ENCODE measurements around the gene MRPS18B. TPM values are rescaled to one million over a fixed set of nuclear protein-coding genes. Genes with fewer than 3 reads are reported as not detected.
"Not testable (repeated sequence)": the region's sequence is repeated elsewhere in the genome, so short reads cannot be mapped to it uniquely, and the experiment has no call there.

MRPS18B gene
- total RNA-seq, 1 donor from 2014 or later, result 57.7 TPM

DNA sequence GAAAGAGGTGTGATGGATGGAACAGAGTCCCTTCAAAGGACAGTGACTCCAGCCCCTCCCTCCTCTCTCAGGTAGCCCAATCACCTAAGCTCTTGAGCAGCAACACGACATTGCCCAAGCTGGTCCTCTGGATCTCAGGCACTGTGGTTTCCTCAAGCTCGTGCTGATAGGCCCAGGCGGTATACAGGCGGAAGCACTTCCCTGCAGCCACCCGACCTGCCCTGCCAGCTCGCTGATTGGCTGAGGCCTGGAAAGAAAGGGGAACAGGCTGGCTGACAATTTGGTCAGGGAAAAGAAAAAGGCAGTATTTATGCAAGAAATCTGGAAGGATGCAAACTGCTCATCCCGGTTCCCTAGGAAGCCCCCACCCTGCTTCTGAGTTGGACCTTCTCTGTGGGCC, 38.9 kb downstream of the MRPS18B start:
- no peak for ATAC-seq (ENCODE audit: low read depth)
- Mint-ChIP-seq H3K27me3 (no peaks in the 10 kb centered on the region), H3K4me3 (no peak overlapping the region), H3K36me3 (ENCODE audit: low read depth) (peaks cover 80% of the 10 kb centered on the region), H3K9me3 (no peaks in the 10 kb centered on the region), H3K4me1 (no peaks in the 10 kb centered on the region), H3K27ac (no peak overlapping the region)
- TF ChIP-seq, protein P1, sequence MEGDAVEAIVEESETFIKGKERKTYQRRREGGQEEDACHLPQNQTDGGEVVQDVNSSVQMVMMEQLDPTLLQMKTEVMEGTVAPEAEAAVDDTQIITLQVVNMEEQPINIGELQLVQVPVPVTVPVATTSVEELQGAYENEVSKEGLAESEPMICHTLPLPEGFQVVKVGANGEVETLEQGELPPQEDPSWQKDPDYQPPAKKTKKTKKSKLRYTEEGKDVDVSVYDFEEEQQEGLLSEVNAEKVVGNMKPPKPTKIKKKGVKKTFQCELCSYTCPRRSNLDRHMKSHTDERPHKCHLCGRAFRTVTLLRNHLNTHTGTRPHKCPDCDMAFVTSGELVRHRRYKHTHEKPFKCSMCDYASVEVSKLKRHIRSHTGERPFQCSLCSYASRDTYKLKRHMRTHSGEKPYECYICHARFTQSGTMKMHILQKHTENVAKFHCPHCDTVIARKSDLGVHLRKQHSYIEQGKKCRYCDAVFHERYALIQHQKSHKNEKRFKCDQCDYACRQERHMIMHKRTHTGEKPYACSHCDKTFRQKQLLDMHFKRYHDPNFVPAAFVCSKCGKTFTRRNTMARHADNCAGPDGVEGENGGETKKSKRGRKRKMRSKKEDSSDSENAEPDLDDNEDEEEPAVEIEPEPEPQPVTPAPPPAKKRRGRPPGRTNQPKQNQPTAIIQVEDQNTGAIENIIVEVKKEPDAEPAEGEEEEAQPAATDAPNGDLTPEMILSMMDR (IDR thresholded peaks at IDR 0.05), result no peak
- CTCF ChIA-PET, result no interaction called here
- intact Hi-C loops (cut with micrococcal nuclease), result no loop called here
- POLR2A ChIA-PET, result no interaction called here
- no peak for DNase-seq

DNA sequence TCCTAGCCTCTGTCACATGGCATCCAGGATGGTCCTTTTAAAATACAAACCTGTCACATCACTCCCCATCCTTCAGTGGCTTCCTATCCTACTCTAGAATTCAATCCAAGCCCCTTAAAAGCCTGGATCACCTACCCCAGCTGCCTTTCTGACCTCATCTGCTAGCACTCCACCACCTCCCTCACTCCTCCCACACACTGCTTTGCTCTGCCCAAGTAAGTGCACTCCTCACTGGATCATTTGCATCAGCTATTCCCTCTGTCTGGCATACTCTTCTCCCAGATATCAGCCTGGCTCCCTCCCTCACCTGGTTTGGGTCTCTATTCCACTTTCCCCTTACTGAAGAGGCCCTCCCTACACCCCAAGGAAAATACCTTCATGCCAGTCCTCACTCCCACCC, 39.8 kb downstream of the MRPS18B start:
- intact Hi-C loops (cut with micrococcal nuclease), result no loop called here

DNA sequence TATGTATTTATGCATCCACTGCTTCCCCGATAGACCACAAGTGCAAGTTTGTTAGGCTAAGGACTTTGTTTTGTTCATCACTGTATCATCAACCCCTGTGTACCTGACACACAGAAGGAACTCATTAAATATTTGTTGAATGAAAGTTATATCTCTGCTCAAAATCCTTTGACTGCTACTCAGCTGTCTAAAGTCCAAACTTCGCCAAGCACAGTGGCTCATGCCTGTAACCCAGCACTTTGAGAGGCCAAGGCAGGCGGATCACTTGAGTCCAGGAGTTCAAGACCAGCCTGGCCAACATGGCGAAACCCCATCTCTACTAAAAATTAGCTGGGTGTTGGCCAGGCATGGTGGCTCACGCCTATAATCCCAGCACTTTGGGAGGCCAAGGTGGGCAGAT, 40.3 kb downstream of the MRPS18B start:
- H3K36me3 Mint-ChIP-seq (ENCODE audit: low read depth), result peaks cover 80% of the 10 kb centered on the region
- CTCF ChIA-PET; POLR2A ChIA-PET; ATAC-seq (ENCODE audit: low read depth); H3K4me1 Mint-ChIP-seq; intact Hi-C loops (cut with micrococcal nuclease); H3K27me3 Mint-ChIP-seq; H3K27ac Mint-ChIP-seq; DNase-seq; H3K4me3 Mint-ChIP-seq; H3K9me3 Mint-ChIP-seq: not testable (repeated sequence)

More for the DNA sequence above, 39.8 kb downstream of the MRPS18B start:
- Mint-ChIP-seq H3K4me1 (no peaks in the 10 kb centered on the region), H3K9me3 (no peaks in the 10 kb centered on the region), H3K27me3 (no peaks in the 10 kb centered on the region), H3K4me3 (no peak overlapping the region), H3K27ac (no peak overlapping the region), H3K36me3 (ENCODE audit: low read depth) (peaks cover 80% of the 10 kb centered on the region)
- CTCF ChIA-PET, result no interaction called here
- TF ChIP-seq, protein P1 (IDR thresholded peaks at IDR 0.05), result no peak
- DNase-seq, result no peak
- ATAC-seq (ENCODE audit: low read depth), result no peak
- POLR2A ChIA-PET, result no interaction called here

DNA sequence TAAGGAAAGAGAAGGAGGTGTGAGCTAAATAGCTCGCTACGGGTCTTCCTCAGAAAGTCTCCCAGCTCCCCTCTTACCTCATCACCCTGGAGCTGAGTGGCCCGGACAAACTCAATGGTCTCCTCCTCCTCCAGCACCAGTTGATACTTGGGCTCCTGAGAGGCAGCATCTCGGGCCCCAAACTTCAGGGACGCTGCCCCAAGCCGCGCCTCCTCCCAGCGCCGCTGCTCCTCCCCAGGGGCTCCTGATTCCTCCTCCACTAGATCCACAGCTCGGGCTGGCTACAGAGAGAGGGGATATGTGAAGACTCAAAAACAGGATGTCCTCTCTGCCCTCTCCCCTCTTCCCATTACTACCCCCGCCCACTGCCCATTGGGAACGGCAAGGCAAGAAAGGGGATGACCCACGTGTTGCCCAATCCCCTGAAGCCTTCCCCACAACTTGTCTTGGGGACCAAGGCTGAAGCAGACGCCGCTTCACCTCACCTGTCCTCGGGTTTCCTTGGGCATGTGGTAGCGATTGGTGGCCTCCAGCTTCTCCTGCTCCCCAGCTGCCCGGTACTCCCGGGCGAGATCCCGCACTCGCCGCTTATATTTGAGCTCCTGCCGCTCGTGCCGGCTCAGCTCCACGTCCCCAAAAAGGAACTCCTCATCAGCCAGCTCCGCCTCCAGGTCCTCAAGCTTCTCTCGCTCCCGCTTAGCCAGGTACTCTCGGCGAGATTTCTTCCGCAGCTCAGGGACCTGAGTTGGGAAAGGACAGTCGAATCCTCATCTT, 47.5 kb downstream of the MRPS18B start:
- TF ChIP-seq, protein P1 (IDR thresholded peaks at IDR 0.05), result no peak
- peaks cover 73% of the 10 kb centered on the region for H3K36me3 Mint-ChIP-seq (ENCODE audit: low read depth)
- H3K27ac Mint-ChIP-seq, result no peak overlapping the region
- ChIA-PET POLR2A (interaction anchor here (0.6 to 1.6 kb wide), 3 partner anchors 52 to 242 kb away, joined by 3 to 6 read pairs (median 4); partner anchors contain the start of gene MDC1), CTCF (interaction anchor here (0.9 kb wide), 1 partner anchor 56 kb away, joined by 3 read pairs; no protein-coding TSS in a partner anchor)
- no peaks in the 10 kb centered on the region for H3K9me3 Mint-ChIP-seq
- peaks cover 5% of the 10 kb centered on the region for H3K4me1 Mint-ChIP-seq
- no peak for DNase-seq
- no peak for ATAC-seq (ENCODE audit: low read depth)
- H3K27me3 Mint-ChIP-seq, result no peaks in the 10 kb centered on the region
- no peak overlapping the region for H3K4me3 Mint-ChIP-seq
- intact Hi-C loops (cut with micrococcal nuclease), result no loop called here

DNA sequence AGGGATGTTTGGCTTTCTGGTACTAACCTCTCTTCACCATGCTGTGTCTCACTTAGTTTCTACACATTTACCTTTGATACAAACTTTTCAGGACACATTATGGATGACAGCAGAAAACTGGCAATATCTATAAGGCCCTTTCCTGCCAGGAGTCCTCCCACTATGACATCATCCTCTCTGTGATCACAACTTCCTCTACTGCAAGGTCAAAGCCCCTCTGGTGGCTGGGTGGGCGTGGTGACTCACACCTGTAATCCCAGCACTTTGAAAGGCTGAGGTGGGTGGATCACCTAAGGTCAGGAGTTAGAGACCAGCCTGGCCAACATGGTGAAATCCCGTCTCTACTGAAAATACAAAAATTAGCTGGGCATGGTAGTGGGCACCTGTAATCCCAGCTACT, 48.7 kb downstream of the MRPS18B start:
- intact Hi-C loops (cut with micrococcal nuclease); DNase-seq; H3K4me3 Mint-ChIP-seq; H3K9me3 Mint-ChIP-seq; ATAC-seq (ENCODE audit: low read depth); H3K27me3 Mint-ChIP-seq; CTCF ChIA-PET: not testable (repeated sequence)
- Mint-ChIP-seq H3K4me1 (peaks cover 16% of the 10 kb centered on the region), H3K36me3 (ENCODE audit: low read depth) (peaks cover 80% of the 10 kb centered on the region), H3K27ac (peak overlapping the region; percentile 1)
- POLR2A ChIA-PET, result interaction anchor here (1.6 kb wide), 1 partner anchor 51 kb away, joined by 4 read pairs; the partner anchor contains the start of gene MDC1

DNA sequence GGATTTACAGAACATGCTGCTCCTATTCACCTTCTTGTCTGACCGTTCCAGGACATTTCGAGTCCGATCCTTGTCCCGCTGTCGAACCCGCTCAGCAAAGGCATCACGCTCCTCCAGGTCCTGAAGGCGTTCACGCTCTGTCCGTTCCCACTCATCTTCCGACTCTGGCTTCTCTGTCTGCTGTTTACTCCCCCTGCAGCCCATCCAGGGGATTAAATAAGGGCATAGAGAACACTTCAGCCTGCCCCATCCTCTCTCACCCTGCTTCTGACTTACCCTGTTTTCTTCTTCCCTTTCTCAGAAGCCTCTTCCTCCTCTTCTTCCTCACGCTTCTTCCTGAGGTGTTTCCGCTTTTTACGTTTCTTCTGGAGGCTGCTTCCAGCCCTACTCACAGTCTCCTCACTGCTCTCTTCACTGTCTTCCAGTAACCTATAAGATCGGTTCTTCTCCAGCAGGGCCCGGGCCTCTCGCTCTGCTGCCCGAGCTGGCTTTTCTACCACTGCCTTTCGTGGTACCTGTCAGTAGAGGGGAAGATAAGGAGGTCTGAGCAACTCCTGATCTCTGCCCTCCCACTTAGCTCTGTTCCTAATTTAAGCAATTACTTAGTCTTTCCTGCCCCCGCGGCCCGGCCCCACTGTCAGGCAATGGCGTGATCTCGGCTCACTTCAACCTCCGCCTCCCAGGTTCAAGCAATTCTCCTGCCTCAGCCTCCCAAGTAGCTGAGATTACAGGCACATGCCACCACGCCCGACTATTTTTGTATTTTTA, 53.3 kb downstream of the MRPS18B start:
- ATAC-seq (ENCODE audit: low read depth) (no peak), DNase-seq (no peak)
- peaks cover 49% of the 10 kb centered on the region for H3K36me3 Mint-ChIP-seq (ENCODE audit: low read depth)
- ChIA-PET POLR2A (interaction anchor here (0.6 to 15.3 kb wide), 4 partner anchors 15 to 189 kb away, joined by 3 to 697 read pairs (median 6); partner anchors contain the start of genes MDC1 and TUBB), CTCF (interaction anchor here (1.7 to 15.7 kb wide), 5 partner anchors 12 to 189 kb away, joined by 3 to 576 read pairs (median 8); partner anchors contain the start of gene TUBB)
- TF ChIP-seq, protein P1 (IDR thresholded peaks at IDR 0.05), result no peak
- H3K4me3 Mint-ChIP-seq, result peak overlapping the region; percentile 91
- peak overlapping the region; percentile 66 for H3K27ac Mint-ChIP-seq
- peaks cover 39% of the 10 kb centered on the region for H3K4me1 Mint-ChIP-seq
- H3K27me3 Mint-ChIP-seq, result no peaks in the 10 kb centered on the region
- no peaks in the 10 kb centered on the region for H3K9me3 Mint-ChIP-seq
- intact Hi-C loops (cut with micrococcal nuclease), result loop anchor here (10.0 kb wide), 1 partner anchor 216 kb away; no protein-coding TSS in a partner anchor
